HG02870 (cell line): ENCODE results near the gene ALKBH5.

ENCODE experiments used
- ATAC-seq: cut with Tn5 transposase; IDR thresholded peaks from one replicate; pipeline ENCODE4 v1.9.1; 2021; ENCODE audit warnings: mild to moderate bottlenecking, moderate library complexity; ENCODE audit not compliant: unreplicated experiment

ALKBH5 gene

GRCh38 chr17:18183334-18184142, at the start of gene ALKBH5:
Gene ALKBH5, plus strand, starts transcription at chr17:18183828. Its CDS starts 416 bp downstream, at chr17:18184244.
- peak; percentile 79 for ATAC-seq

GRCh38 chr17:18136357-18136756, 47.3 kb upstream of the ALKBH5 start:
- ATAC-seq, result no peak

- no peak for ATAC-seq
Measured at GRCh38 chr17:18138065-18138749, 45.4 kb upstream of the ALKBH5 start.

GRCh38 chr17:18139092-18139491, 44.5 kb upstream of the ALKBH5 start:
- no peak for ATAC-seq

- no peak for ATAC-seq
Measured at GRCh38 chr17:18139498-18139897, 44.1 kb upstream of the ALKBH5 start.

- ATAC-seq, result no peak
Measured at GRCh38 chr17:18139949-18140348, 43.7 kb upstream of the ALKBH5 start.

- no peak for ATAC-seq
Measured at GRCh38 chr17:18140648-18141047, 43.0 kb upstream of the ALKBH5 start.

- no peak for ATAC-seq
Measured at GRCh38 chr17:18141210-18141803, 42.3 kb upstream of the ALKBH5 start.

- ATAC-seq, result no peak
Measured at GRCh38 chr17:18142417-18142816, 41.2 kb upstream of the ALKBH5 start.

GRCh38 chr17:18143044-18143936, 40.3 kb upstream of the ALKBH5 start:
- ATAC-seq, result no peak

- no peak for ATAC-seq
Measured at GRCh38 chr17:18144261-18144660, 39.4 kb upstream of the ALKBH5 start.

- ATAC-seq, result no peak
Measured at GRCh38 chr17:18144855-18145254, 38.8 kb upstream of the ALKBH5 start.

GRCh38 chr17:18145811-18146210, 37.8 kb upstream of the ALKBH5 start:
- ATAC-seq, result no peak

- no peak for ATAC-seq
Measured at GRCh38 chr17:18146259-18146658, 37.4 kb upstream of the ALKBH5 start.

GRCh38 chr17:18146980-18147379, 36.6 kb upstream of the ALKBH5 start:
- ATAC-seq, result no peak

GRCh38 chr17:18148586-18148985, 35.0 kb upstream of the ALKBH5 start:
- ATAC-seq, result no peak

GRCh38 chr17:18151290-18151689, 32.3 kb upstream of the ALKBH5 start:
- ATAC-seq, result no peak

GRCh38 chr17:18155179-18155578, 28.4 kb upstream of the ALKBH5 start:
- ATAC-seq, result no peak

GRCh38 chr17:18156171-18156975, 27.3 kb upstream of the ALKBH5 start:
- no peak for ATAC-seq

- ATAC-seq, result no peak
Measured at GRCh38 chr17:18156976-18157280, 26.7 kb upstream of the ALKBH5 start.
